IPS-11a (cell line): ENCODE results near the gene PHF23.

Experiments used
- H3K4me3 ChIP-seq: one replicate; pipeline ENCODE4 v1.5.1; 2013; ENCODE audit warnings: low read depth, low read length, control low read depth

The PHF23 gene

GRCh38 chr17:7238420-7239090, 702 bp downstream of the PHF23 start:
- peak overlapping the region; percentile 97 for H3K4me3 ChIP-seq

DNA sequence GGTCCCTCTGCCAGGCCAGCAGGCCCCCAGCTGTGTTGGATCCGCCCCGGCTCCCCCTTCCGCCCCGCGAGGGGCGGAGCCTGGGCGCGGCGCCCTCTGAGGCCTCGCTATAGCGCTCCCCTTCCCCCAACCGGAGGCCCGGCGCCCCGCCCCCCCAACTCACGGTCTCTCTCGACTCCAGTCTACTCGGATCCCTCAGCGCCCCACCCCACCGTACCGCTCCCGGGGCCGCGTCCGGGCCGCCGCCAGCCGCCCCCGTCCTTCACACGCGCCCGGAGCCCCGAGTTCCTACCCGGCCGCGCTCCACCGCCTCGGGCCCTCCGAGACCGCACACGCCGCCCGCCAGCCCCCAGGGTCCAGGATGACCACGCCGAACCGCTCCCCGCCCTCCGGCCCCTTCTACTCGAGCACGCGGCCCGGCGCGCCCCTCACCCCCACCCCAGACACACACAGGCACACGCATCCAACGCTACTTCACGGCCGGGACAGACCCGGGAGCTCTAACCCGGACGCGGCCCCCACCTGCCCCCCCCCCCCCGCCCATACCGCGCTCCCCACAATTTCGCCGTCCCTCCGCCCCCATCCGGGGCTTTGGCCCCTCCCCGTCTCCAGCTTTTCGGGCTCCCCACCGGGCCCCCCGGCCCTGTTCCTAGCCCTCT, 1.4 kb downstream of the PHF23 start:
- H3K4me3 ChIP-seq: peak overlapping the region; percentile 62

- H3K4me3 ChIP-seq: peak overlapping the region; percentile 33
Measured at GRCh38 chr17:7237266-7237760, 1.9 kb downstream of the PHF23 start.

DNA sequence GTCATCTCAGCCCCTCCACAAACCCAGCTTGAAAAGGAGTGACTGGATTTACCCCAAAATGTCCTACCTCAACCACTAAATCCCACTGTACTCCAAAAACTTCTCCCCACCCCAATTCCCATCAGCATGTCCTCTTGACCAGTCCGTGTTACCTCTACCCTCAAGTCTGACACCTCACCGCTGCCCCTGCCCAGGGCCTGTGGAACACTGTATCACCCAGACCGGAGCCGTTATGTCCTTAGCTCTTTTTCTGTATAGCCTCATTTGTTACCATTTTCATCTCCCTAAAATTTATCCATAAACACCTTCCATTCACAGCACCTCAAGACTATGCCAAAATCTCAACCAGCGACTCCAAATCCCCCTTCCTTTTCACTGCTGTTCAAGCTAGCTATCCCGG, 2.4 kb downstream of the PHF23 start:
- no peak overlapping the region for H3K4me3 ChIP-seq

GRCh38 chr17:7235693-7236665, 3.3 kb downstream of the PHF23 start:
- H3K4me3 ChIP-seq: no peak overlapping the region

DNA sequence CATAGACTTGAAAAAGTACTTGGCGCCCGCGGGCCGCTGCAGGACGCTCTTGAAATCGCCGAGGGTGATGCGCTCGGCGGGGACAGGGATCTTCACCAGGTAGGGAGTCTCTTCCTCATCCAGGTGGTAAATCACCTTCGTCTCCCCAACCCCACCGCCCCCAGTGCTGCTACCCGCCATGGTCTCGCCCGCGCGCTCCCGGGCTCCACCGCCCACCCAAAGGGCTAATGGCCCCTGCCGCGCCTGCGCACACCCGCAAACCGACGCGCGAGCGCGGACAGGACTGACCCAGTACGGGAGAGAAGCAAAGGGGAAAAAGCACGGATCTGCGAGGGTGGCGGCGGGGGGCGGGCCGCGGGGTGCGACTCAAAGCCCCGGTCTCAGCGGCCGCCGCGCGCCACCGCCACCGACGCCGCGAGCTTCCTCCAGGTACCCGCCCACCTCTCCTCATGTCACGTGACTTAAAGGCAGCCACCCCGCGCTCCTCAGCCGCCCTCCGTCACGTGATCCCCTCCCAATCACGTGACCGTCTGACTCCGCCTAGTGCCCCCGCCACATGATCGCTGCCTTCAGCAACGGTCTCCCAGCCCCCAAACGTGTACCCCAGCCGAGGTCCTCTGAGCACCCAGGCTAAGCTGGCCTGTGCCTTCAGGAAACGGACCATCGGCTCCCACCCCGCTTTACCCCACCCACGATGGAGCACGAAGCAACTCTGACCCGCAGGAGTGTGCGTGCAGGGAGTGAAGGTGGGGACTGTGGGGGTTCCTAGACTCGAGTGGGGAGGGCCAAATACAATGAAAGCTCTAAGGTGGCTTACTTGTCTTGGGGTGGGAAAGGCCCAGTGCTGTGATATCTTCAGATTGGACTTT, 4.9 kb downstream of the PHF23 start, which contains the start of gene DVL2:
DVL2 (minus strand) TSS at position 435 of the 869 bp plus-strand sequence; CDS start at position 180, 255 bp downstream.
- H3K4me3 ChIP-seq: peak within 1 kb of the TSS; percentile 96

DNA sequence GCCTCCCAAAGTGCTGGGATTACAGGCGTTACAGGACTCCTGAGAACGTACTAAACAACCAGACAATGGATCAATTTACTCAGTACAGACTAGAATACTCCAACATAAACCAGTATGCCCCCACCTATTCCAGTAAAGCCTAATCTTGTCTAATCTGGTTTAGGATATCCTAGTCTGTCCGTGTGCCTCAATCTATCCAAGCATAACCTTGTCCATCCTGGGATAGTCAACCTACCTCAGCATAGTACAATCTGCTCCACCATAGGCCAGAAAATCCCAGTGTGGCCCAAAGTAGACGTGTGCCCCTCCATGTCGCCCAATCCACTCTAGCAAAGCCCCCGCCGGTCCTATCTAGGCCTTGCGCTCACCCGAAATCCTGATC, 5.6 kb downstream of the PHF23 start:
- peak overlapping the region; percentile 96 for H3K4me3 ChIP-seq

GRCh38 chr17:7232114-7232513, 7.1 kb downstream of the PHF23 start:
- H3K4me3 ChIP-seq: no peak overlapping the region

GRCh38 chr17:7229504-7229903, 9.8 kb downstream of the PHF23 start:
- H3K4me3 ChIP-seq: no peak overlapping the region

- no peak overlapping the region for H3K4me3 ChIP-seq
Measured at GRCh38 chr17:7228920-7229319, 10.3 kb downstream of the PHF23 start.

GRCh38 chr17:7226721-7227710, 12.2 kb downstream of the PHF23 start:
- no peak overlapping the region for H3K4me3 ChIP-seq

DNA sequence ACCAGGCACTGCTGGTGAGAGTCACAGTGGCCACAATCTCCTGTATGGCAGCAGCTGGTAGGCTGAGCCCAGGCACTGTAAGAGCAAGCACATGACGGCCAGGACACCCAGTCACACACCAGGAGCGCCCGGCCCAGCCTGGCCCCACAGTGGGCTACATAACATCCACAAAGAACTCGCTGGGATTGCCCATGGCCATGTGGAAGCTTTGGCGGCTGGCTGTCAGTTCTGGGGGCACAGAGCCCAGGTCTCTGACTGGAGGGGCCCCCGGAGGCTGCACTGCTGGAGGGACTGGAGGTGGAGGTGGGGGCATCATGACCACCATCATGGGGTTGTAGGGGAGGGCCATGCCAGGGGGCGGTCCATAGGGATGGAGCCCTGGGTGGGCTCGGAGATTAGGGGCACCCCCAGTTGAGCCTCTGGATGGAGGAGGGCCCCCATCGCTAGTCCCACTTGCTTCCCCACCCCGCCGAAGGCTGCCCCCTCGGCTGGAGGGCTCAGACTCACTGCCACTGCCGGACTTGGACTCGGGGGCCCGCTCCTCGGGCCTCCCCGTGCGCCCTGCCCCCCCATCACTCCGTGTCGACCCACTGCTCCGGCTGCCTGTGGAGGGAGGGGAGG, 13.4 kb downstream of the PHF23 start:
- no peak overlapping the region for H3K4me3 ChIP-seq

- H3K4me3 ChIP-seq: no peak overlapping the region
Measured at GRCh38 chr17:7224661-7225111, 14.6 kb downstream of the PHF23 start.

- H3K4me3 ChIP-seq: no peak overlapping the region
Measured at GRCh38 chr17:7224110-7224509, 15.1 kb downstream of the PHF23 start.

DNA sequence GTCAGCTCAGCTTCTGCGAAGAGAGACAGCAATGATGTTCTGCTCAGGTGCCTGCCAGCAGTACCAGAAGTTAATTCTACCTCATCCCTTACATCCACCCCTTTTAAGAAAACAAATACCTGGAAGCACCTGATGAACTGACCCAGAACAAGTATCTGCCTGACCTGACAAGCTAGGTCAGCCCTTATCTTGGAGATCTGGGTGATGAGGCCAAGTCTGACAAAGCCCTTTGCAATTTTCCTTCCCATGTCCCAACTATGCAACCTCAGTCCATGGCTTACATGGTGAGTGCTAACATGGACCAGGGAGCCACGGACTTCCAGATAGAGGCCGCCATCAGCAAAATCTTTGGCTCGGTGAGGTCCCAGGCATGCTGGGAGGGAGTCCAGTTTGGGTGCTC, 15.9 kb downstream of the PHF23 start:
- no peak overlapping the region for H3K4me3 ChIP-seq

- no peak overlapping the region for H3K4me3 ChIP-seq
Measured at GRCh38 chr17:7222972-7223292, 16.3 kb downstream of the PHF23 start.

DNA sequence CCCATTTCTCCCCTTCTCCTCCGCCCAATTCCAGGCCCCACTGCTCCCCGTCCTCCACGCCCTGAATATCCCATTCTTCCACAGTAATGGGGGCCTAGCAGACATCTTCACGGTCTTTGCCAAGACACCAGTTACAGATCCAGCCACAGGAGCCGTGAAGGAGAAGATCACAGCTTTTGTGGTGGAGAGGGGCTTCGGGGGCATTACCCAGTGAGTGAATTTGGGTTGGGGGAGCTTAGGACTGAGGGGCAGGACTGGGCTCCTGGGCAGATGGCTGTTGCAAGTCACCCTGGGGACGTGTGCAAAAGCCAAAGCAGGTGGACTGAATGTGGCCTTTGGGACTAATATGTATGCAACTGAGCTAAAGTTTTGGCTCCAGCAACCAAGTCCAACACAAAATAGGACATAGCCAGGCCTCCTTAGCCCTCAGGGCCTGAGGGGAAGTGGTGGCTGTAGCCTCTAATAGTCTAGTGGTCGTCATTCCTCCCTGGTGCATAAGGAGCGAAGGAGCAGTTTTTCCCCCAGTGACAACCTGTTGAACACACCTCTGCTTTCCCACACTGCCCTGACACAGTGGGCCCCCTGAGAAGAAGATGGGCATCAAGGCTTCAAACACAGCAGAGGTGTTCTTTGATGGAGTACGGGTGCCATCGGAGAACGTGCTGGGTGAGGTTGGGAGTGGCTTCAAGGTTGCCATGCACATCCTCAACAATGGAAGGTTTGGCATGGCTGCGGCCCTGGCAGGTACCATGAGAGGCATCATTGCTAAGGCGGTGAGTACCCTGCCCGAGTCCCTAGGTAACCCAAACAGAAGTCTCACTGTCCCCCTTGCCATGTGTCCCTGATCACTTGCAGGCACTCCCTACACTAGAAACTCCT, 16.9 kb downstream of the PHF23 start:
- H3K4me3 ChIP-seq: no peak overlapping the region
